ENCODE results near the gene RANBP3.
"Not testable (repeated sequence)": the region's sequence is repeated elsewhere in the genome, so short reads cannot be mapped to it uniquely, and the experiment has no call there.

Gene RANBP3

DNA sequence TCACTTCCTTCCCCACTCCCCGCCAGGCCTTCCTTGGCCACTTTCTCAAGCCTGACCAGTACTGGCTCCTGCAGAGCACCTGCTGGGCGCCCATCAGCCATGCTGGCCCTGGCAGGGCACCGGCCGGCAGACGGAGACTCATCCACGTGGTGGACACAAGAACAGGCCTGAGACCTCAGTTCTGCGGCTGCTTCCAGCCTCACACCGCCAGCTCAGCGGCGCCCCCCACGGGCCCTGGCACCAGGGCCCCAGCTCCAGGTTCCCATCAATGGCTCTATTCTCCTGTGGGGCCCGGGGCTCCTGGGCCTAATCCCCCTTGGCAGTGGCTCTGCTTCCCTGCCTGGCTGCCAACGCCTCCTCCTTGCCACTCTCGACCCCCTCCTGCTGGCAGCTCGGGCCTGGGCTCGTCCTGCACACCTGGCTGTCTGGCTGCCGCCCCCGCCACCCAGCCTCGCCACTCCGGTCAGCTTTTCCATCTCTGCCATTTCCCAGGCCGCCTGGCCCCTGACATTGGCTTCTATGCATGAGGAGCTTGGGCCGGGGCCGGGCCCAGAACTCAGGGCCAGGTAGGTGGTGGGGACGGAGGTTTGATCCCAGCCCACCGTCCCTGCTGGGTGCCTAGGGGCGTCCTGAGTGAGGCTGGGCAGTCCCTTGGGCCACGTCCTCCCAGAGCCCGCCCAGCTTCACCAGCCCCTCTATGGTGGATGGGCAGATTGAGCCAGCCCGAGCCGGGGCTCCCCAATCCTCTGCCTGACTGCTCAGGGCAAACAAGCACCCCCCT, 80.6 kb downstream of the RANBP3 start:
- no peak for DNase-seq

DNA sequence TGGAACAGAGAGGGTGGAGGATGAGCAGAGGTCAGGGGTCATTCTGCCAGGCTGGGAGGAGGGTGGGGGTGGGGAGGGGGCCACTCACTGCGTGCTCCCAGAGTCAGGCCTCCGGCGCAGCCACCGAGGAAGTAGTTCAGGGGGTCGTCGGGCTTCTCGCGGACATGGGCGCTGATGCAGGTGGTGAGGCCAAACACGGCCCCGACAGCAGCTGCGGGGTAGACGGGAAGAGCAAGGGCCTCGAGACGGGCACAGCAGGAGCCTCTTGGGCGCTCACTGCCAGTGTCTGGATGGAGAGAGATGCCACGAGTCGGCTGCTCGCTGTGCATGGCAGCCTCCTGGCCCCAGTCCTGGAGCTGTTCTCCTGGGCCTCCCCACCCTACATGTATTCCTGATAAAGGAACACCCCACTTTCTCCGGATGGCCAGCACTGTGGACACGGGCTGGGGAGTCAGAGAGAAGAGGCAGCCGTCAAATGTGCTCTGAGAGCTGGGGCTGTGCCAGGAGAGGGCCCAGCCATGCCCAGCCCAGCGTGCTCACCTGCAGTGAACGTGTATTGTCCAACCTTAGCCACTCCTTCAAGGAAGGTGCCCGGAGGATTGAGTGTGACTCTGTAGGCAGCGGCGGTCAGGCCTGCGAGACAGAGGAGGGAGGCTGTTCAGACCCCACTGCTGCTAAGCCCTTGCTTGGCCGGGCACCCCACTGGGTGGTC, 81.4 kb downstream of the RANBP3 start:
- no peak for DNase-seq

DNA sequence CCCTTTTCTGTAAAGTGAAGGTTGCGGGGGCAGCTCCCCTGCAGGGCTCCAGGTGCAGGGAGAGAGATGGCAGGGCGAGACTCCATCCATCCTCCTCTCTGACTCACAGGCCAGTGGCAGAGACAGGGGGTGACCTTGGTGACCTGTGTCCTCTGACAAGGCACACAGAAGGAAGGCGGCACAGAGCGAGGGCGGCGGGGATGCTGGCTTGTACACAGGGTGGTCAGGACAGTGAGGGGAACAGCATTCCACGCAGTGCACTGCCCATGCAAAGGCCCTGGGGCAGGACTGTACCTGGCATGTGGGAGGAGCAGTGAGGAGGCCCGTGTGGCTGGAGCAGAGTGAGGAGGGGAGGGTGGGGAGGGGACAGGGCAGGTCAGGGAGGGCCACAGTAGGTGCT, 82.0 kb downstream of the RANBP3 start:
- no peak for DNase-seq

DNA sequence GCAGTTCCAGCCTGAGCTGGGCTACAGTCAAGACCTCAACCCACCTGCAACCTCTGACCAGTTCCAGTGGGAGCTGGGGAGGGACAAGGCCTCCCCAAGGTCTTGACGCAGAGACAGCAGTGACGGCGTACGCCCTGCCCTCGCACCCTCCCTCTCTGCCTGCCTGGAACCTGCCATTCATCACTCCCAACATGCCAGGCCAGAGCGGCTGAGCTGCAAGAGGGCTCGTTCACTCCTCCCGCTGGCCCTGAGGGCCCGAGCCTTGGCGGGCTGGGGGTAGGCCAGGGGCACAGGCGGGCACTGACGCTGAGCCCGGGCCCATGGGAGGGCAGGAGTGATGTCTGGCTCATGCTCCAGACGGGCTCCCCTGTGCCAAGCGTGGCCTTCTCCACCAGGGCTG, 82.5 kb downstream of the RANBP3 start:
- no peak for DNase-seq

DNA sequence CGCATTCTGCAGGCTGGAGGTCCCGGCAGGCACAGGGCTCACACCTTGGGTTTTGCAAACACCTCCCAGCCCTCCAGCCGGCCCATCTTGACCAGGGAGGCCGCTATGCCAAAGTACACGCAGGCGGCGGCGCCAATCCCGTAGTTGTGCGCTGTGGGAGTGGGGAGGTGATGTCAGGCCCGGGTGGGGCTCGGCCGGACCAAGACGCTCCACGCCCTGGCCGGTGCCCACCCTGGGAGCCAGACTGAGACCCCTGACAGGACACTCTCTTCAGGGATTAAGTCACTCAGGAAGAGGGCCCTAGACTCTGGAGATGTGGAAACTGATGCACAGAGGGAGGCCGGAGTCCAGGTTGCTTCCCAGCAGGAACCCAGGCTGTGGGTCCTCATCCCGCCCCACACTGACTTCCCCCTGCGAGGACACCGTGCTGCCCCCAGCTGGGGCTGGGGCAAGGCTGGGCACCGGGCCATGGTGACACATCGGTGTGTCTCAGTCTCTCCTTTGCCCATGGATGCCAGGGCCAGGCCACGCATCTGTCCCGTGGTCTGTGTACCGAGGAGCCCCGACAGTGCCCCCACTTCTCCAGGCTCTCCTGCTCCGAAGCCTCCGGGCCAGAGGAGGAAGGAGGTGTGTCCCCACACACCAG, 83.1 kb downstream of the RANBP3 start:
- no peak for DNase-seq

DNA sequence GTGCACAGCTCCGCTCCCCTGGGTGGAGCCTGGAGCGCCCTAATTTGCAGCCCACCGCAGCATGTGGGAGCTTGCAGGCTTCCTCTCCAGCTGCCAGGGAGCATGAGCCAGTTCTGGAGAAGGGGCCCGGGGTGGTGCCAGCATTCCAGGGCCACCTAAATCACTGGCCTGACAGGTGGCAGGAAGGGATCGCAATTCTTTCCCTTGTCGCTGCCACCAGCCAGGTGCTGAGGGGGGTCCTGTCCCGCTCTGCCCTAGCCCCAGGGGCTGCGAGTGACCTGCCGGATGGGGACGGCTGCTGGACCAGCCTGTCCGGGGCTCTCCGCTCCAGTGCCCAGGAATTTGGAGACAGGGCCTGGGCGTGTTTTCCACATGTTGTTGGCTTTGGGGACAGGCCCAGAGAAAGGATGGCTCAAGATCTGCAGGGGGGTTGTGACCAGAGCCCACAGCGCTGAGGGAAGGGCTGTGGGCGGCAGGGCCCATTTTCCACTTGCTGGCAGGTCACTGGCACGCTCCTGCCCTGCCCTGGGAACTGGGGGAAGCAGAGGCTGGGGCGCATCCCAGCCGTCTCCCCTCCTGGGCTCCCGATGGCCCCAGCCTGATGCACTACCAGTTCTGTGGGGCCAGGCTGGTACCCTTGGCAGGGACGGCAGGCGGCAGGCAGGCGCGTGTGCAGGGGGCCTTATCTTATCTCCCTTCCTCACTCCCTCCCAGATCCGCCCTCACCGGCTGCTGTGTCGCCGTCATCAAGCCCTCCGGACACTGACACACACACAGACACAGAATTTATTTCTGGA, 83.8 kb downstream of the RANBP3 start:
- DNase-seq = no peak

DNA sequence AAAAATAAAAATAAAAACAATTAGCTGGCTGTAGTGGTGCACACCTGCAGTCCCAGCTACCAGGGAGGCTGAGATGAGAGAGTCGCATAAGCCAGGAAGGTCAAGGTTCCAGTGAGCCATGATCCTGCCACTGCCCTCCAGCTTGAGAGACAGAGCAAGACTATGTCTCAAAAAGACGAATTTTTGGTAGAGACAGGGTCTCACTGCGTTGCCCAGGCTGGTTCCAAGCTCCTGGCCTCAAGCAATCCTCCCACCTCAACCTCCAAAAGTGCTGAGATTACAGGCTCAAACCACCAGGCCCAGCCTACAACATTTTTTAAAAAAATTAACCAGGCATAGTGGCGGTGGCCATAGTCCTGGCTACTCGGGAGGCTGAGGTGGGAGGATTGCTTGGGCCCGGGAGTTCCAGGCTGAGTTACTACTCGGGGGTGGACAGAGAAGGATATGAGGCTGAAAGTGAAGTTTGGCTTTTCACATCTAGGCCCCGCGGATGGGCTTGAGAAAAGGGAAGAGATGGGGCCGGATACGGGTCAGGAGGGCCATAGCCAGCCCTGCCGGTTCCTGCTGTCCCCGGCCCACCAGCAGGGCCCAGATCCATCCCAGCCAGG, 84.5 kb downstream of the RANBP3 start:
- no peak for DNase-seq

DNA sequence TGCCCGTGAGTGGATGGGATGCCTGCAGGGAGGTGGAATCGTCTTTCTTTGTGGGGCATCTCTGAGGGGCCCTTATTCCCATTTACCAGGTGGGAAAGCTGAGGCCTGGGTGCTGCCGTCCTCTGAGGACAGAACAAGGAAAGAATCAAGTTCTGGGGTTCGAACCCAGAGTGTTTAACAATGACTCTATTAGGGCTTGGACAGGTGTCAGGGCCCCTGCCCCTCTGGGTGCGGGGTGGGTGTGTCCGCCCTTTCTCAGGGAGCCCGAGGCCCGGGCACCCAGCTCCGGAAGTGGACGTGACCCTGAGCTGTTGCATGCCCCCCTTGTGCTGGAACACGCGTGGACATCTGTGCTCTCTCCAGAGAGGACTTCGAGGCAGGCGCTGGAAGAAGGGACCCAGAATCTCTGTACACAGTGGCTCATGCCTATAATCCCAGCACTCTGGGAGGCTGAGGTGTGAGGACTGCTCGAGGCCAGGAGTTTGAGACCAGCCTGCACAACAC, 85.1 kb downstream of the RANBP3 start:
- no peak for DNase-seq

DNA sequence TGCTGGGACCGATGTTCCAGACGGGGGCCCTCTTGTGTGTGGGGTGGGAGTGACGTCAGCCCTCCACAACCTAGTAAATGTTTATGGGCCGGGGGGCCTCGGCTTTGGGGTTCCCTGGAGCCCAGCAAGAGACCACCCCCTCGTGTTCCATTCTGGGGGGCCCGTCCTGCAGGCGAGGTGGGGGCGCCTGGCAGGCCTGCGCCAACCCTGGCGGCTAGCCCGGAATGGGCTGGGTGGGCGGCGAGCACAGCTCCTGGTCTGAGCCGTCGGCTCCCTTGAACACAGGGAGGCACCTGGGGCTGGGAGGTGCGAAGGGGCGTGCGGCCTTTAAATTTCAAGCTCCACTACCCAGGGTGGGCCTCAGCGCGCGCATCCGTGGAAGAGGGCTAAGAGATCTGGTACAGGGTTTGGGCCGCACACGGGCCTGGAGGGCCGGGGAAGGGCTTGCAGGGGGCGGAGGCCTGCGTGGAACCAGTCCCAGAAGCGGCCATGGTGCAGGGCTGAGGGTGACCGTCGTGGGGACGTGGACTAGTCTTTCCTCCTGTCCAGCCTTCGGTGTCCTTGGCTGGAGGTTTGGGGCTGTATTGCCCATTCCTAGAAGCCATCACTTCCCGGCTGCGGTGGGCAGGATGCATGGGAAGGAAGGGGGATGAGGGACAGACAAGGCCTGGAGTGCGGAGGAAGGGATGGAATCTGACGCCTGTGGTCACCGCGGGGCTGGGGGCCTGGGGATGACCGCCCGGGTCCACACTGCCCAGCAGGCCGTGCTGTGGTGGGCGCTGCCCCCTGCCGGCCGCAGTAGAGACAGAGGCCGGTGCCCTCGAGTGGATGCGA, 85.8 kb downstream of the RANBP3 start:
- DNase-seq = no peak

DNA sequence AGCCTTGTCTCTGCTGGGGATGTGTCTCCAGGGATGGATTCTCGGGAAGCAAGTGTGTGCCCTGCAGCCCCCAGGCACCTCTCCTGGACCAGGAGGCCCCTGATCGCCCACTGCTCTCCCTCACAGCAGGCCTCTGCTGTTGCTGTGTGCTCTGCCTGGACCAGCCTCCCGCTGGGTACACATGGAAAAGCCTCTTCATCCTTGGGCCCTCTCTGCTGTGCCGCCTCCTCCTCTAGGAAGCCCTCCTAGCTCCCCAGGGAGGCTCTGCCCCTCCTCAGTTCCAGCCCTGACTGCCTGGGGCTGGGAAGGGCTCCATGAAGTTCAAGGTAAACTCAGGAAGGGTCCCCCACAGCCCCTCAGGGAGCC, 86.4 kb downstream of the RANBP3 start:
- no peak for DNase-seq

DNA sequence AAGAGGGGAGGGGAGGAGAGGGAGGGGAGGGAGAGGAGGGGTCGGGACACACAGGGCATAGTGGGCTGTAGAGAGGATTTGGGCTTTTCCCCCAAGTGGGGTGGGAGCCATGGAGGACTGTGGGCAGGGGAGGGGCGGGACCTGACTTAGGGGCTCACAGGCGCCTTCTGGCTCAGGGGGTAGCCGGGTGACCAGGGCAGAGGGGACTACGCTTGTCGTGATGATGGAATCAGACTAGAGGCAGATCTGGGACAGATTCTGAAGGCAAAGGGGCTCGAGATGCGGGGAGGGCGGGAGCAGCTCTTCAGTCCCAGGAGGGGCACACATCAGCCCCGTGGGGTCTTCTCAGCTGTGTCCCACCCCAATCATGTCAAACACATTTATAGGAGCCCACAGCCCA, 87.8 kb downstream of the RANBP3 start:
- no peak for DNase-seq

DNA sequence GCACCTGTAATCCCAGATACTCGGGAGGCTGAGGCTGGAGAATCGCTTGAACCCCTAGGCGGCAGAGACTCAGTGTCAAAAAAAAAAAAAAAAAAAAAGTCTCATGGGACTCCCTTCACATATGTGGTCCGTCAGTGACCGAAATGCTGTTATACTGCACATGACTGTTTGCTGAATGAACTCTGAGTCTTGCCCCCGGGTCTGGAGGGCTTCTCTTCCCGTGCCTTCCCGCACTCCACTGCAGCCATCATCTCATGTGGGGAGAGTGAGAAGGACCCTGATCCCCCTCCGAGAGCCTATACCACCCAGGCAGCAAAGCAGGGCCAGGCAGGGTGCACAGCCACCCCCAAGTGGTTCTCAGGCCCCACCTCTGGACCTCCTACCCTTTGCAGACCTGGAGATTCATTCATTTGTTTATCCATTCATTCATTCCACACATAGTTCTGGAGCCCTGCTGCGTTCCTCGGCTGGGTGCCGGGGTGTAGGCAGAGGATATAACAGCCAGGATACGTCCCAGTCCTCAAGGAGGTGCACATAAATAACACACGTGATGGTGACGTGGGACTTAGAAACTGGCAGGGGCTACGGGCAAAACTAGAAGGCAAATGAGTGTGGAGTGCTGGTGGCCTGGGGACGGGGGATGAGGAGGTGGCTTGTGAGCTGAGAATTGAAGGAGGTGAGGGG, 88.5 kb downstream of the RANBP3 start:
- DNase-seq = no peak

DNA sequence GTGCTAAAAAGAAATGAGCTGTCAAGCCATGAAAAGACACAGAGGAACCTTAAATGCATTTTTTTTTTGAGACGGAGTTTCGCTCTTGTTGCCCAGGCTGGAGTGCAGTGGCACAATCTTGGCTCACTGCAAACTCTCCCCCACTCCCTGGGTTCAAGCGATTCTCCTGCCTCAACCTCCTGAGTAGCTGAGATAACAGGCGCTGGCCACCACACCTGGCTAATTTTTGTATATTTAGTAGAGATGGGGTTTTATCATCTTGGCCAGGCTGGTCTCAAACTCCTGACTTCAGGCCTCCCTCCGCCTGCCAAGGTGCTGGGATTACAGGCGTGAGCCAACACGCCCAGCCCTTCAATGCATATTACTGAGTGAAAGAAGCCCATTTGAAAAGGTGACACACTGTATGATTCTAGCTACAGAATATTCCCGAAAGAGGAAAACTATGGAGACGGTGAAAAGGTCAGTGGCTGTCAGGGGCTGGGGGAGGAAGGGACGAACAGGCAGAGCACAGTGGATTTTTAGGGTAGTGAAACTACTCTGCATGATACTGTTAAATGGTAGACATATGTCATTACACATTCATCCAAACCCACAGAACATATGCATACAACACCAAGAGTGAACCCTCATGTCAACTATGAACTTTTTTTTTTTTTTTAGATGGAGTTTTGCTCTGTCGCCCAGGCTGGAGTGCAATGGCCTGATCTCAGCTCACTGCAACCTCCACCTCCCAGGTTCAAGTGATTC, 93.7 kb downstream of the RANBP3 start:
- DNase-seq = not testable (repeated sequence)

DNA sequence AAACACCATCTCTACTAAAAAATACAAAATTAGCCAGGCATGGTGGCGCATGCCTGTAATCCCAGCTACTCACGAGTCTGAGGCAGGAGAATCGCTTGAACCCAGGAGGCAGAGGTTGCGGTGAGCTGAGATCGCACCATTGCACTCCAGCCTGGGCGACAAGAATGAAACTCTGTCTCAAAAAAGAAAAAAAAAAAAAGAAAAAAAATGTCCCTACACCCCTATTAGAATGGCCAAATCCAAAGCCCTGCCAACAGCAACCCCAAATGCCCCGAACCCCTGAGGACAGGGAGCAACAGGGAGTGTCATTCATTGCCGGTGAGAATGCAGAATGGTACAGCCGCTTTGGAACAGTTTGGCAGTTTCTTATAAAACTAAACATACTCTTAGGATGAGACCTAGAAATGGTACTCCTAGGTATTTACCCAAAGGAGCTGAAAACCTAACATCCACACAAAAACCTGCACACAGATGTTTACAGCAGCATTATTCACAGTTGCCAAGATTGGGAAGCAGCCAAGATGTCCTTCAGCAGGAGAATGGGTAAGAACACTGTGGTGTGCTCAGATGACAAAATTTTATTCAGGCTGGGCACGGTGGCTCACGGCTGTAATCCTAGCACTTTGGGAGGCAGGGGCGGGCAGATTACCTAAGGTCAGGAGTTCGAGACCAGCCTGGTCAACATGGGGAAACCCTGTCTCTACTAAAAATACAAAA, 94.6 kb downstream of the RANBP3 start:
- not testable (repeated sequence) for DNase-seq

DNA sequence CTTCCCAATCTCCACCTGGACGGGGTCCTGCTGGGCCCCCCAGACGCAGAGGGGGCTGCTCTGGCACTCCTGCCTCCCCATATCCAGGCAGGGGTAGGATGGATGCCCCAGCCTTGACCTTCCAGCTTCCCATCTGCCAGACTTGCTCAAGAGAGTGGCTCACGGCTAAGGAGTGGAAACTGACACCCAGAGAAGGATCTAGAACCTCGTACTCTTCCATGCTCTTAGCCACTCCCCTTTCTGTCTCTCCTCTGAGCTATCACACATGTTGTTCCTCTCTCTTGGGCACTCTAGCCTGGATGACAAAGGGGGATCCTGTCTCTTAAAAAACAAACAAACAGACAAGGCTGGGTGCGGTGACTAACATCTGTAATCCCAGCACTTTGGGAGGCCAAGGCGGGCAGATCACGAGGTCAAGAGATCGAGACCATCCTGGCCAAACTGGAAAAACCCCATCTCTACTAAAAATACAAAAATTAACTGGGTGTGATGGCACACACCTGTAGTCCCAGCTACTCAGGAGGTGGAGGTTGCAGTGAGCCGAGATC, 95.4 kb downstream of the RANBP3 start:
- no peak for DNase-seq

DNA sequence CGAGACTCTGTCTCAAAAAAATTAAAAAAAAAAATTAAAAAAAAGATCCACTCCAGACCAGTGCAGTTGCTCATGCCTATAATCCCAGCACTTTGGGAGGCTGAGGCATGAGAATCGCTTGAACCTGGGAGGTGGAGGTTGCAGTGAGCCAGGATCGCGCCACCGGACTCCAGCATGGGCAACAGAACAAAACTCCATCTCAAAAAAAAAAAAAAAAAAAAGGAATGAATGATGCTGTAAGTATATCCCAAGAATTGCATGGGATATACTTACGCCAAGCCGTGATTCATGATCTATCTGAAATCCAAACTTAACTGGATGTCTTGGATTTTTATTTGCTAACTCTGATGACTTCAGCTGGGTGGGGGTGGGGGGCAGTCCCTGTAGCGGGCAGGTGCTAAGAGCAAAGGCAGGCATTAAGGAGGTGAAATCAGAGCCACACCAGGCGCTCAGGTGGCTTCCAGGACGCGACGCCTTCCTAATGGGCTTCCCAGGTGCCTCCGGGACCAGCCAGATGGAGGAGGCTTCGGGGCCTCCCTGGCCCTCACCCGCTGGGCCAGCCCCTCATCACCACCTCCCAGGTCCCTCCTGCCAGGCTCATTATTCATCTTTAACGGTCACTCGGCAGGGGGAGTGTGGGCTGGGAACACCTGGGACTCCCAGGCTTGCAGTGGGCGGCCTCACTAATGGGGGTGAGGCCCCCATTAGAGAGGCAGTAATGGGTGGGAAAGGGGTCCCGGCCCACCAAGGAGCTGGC, 96.2 kb downstream of the RANBP3 start:
- no peak for DNase-seq

DNA sequence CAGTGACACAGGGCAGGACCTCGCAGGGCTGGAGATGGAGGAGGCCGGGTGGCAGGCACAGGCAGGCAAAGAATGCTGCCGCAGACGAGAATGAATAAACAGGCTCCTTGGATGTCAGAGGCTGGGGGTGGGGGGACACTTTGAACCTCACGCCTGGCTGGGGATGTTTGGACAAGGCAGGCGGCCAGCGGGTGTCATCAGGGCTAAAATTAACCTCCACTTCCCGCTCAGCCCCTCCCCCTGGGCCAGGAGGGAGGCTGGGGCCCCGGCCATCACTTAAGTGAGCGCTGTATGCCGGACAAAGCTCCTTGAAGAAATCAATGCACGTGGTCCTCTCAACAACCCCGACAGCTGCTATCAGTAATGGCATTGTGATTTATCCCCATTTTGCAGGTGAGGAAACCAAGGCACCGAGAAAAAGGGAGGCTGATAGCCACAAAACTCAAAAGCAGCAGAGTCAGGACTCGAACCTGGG, 97.3 kb downstream of the RANBP3 start:
- DNase-seq = no peak

DNA sequence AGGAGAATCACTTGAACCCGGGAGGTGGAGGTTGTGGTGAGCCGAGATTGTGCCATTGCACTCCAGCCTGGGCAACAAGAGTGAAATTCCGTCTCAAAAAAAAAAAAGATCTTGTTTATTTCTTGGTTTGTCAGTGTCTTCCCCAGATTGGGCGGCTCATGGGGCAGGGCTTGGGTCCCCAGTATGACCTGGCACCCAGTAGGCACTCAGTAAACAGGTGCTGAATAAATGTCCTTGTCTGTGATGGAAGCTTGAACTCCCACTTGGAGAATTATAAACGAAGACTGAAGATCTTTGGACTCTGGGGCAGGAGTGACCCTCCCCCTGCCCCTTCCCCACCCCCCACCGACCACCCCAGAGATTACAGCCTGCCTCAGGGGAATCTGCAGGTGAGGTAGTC, 97.7 kb downstream of the RANBP3 start:
- DNase-seq = no peak
